SKM-1 (cell line): Measurements from ENCODE around the gene C19orf33.
"Not testable (repeated sequence)": the region's sequence is repeated elsewhere in the genome, so short reads cannot be mapped to it uniquely, and the experiment has no call there.

Source experiments
- DNase-seq: peaks from one replicate; lab custom pipeline; 2025; ENCODE audit not compliant: unreplicated experiment; lab: John Stamatoyannopoulos, UW

Gene C19orf33

GRCh38 chr19:38303517-38304351 is at the start of gene C19orf33:
Gene C19orf33 (plus strand): TSS chr19:38304251. CDS start chr19:38304262, 11 bp downstream.
- no peak for DNase-seq

DNA sequence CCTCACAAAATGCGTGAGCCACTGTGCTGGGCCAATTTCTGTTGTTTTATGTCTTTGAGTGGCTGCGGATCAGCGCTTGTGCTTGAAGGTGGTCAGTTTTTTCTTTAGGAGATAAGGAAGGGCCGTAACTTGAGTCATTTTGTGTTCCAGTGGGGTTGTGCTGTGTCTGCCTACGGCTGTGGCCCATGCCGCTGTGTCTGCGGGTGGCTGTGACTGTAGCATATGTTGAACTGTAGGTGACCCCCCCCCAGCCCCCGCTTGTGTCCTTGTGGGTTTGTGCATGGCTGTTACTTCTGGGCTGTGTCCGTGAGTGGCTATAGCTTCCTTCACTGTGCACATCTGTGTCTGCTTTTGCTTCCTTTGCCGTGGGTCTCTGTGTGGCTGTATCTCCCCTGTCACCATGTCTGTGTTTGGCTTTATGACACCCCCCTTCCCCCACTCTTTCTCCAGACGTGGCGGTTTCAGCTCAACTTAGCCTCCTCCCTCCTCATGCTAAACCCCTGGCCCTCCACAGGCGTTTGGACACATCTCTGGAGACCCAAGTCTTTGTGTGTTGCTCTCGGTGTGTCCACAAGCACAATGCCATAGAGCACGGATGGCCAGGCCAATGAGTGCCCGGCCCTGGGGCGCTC is 48.6 kb upstream of the C19orf33 start:
- no peak for DNase-seq

GRCh38 chr19:38261942-38262341 is 42.1 kb upstream of the C19orf33 start:
- not testable (repeated sequence) for DNase-seq

DNA sequence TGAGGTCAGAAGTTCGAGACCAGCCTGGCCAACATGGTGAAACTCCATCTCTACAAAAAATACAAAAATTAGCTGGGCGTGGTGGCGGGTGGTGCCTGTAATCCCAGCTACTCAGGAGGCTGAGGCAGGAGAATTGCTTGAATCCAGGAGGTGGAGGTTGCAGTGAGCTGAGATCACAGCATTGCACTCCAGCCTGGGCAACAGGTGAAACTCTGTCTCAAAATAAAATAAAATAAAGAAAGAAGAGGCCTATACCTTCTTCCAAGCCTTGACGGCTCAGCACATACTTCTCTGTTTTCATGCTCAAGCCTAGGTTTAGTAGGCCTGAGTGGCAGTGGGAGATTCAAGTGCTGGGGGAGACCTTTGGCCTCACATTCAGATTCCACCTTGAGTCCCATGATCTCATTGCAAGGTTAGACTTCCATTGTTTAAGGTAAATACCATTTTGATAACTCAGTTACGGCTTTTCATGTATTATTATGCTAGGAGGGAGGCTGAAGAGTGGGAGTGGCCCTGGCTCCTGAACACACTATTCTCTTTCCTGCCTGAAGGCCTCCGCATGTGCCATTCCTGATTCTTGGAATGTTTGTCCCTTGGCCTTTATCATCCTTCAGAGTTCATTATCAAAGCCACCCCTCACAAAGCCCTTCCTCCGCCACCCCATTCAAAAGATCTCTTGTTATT is 41.3 kb upstream of the C19orf33 start:
- no peak for DNase-seq

GRCh38 chr19:38263689-38264485 is 40.2 kb upstream of the C19orf33 start:
- DNase-seq = no peak

DNA sequence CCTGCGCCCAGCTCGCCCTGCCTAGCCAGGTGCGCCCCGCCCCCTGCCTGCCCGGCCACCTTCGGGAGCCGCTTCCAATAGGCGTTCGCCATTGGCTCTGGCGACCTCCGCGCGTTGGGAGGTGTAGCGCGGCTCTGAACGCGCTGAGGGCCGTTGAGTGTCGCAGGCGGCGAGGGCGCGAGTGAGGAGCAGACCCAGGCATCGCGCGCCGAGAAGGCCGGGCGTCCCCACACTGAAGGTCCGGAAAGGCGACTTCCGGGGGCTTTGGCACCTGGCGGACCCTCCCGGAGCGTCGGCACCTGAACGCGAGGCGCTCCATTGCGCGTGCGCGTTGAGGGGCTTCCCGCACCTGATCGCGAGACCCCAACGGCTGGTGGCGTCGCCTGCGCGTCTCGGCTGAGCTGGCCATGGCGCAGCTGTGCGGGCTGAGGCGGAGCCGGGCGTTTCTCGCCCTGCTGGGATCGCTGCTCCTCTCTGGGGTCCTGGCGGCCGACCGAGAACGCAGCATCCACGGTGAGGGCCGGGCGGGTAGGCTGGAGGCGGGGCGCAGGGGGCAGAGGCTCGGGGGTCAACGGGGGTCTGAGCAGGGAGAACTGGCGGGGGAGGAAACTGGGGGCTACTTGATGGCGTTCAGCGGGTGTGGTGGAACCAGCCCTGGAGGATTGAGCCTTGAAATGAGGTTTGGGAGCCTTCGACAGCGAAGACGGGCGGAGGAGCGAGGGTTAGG is 39.4 kb upstream of the C19orf33 start, which contains the start of gene SPINT2:
TSS of gene SPINT2 (plus strand) at position 88 of the 727 bp plus-strand sequence. CDS start at position 408, 320 bp downstream.
- DNase-seq = no peak

DNA sequence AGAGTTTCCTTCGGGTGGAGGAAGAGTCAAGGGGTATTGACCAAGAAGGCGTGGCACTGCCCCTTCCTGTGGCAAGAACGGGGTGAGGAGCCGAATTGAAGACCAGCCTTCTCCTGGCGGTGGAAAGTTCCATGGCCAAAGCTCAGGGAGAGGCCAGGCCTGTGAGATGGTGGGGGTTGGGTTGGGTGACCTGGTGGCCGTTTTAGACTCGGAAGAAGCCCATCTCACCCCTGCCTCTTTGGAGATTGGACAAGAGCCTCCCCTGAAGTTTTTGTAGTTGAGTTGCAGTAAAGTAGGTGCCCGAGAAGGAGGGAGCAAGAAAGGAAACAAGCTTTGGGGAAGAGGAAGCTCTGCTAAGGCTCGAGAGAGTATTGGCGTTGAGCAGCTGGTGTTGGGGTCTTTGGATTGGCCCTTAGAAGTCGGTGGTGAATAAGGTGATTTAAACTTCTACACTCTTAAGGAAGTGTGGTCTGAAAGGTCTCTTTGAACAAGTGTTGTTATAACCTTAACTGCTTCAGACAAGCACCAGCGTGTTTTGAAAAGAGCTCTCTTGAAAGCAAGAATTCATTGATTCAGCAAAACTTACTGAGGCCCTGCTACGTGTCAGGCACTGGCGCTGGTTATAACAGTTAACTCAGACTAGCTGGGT is 38.7 kb upstream of the C19orf33 start:
- DNase-seq = no peak

DNA sequence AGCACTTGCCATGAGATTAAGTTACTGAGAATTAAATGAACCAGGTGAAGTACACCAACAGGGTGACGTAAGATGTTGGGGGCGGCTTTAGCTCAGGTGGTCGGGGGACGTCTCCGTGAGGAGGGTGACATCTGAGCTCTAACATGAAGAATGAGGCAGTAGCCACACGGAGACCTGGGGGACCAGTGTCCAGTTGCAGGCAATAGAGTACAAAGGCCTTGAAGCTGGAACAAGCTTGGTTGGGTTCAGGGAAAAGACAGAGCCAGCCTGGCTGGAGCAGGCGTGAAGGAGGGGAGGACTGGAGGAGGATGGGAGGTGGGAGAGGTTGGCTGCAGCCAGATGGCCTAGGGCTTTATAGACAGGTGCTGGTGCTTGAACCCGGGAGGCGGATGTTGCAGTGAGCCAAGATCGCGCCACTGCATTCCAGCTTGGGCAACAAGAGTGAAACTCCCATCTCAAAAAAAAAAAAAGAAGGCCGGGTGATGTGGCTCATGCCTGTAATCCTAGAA is 38.1 kb upstream of the C19orf33 start:
- no peak for DNase-seq

DNA sequence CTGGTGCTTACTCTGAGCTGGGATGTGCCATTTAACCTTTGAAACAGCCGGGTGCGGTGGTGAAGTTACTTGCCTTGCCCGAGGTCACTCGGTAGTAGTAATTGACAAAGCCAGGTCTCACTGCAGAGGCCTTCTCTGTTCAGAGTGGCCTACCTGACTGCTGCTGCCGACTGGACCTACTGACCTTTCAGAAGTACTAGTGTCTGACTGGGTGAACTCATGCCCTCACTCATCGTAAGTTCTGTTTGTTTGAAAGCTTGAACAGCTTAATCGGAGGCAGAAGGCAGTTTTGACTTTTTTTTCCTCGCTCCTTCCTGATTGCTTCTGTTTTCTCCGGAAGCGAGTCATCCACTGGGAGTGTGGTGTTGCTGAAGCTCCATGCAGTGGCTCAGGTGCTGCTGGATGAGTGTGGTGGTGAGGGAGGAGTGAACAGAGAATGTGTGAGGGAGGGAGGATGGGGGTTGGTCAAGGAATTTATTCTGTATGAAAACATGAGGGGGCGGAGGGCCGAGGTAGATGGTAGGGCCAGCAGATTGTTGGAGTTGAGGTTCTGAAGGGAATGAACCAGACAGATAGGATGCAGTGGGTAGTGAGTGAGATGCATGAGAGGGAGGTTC is 37.0 kb upstream of the C19orf33 start:
- no peak for DNase-seq

DNA sequence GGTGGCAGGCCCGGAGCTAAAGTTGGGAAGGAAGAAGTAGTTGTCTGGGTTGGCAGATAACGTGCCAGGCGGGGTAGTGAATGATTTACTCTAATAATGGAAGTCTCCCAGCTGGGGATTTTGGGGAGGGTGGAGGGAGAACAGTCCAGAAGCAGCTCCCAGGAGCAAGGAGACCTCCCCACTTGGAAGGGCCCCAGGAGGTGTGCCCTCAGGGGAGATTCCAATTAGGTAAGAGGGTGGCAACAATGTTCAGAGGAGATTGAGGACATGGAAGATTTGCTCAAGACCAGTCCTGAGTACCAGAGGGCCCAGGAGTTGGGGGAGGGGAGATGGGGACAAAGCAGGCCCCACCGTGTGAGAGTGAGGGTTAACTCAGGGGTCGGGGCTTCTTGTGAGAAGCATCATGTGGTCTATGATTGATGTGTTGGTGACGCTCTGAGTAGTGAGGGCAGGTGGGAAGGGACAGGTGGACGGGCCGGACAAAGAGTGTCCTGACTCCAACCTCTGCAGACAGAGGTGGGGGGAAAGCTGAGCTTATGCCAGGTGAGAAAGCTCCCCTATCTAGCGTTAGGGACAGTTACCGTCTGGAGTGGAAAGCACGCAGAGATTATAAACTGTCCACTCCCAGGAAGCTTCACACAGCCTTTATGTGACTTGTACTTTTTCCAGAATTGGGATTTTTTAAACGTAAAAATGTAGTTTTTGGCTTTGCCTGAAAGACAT is 36.1 kb upstream of the C19orf33 start:
- DNase-seq = no peak

DNA sequence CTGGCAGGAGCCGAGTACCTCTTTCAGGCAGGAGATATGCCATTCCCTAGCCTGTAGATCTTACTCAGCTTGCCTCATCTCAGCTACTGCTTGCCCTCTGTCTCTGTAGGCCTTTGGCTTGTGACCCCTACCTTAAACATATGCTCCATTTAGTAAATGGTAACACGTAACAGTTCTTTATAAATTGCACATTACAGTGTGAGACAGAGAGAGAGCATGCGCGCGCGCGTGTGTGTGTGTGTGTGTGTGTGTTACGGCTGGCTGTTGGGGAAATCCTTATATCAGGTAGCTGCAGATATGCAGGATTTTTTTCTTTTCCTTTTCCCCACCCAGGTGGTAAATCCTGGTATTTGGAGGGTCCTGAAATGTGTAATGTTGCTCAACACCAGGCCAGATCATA is 35.5 kb upstream of the C19orf33 start:
- no peak for DNase-seq

- DNase-seq = no peak
Observed at GRCh38 chr19:38270587-38271167, 33.4 kb upstream of the C19orf33 start.

- DNase-seq = no peak
Observed at GRCh38 chr19:38273499-38273898, 30.6 kb upstream of the C19orf33 start.

DNA sequence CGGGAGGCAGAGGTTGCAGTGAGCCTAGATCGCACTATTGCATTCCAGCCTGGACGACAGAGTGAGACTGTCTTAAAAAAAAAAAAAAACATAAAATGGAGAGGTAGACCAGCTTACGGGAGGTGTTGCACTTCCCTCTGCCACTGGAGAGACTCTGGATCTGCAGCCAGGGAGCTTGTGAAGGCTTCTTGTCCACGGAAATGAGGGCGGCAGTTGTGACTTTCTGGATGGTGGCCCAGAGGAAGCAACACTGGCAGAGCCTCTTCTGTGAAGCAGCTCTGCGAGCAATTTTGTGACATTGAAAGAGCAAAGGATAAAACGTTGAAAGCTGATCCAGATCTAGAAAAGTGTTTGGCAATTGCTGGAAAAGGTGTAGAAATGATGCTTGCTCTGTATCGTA is 29.3 kb upstream of the C19orf33 start:
- no peak for DNase-seq

- DNase-seq = no peak
Observed at GRCh38 chr19:38276942-38277517, 27.0 kb upstream of the C19orf33 start.

GRCh38 chr19:38277549-38277948 is 26.5 kb upstream of the C19orf33 start:
- no peak for DNase-seq

DNA sequence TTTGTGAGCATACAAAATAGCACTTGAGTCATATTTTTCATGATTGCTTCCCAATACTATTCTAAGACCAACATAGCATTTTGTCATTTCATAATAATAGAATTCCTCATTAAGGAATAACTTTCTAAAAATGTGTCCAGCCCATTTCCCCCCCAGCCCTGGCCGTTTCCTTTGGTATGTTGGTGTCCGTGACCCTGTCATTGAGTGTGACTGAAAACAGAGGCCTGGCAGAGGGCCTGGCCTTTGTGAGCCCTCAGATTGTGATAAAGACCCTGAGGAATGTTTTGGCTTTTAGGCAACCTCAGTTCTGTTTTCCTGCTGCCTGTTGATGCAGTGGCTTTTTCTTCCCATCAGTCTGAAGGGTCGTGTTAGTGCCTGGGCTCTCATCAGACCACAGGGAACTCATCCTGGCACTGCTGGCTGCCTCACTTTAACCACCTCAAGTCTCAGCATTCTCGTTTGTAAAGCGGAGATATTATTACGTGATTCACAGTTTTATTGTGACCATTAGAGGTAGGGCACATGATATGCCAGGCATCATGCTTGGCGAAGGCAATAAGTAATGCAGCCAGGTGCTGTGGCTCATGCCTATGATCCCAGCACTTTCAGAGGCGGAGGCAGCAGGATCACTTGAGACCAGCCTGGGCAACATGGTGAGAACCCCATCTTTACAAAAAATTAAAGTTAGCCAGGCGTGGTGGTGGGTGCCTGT is 25.9 kb upstream of the C19orf33 start:
- no peak for DNase-seq
